ENCODE data around the gene LYSMD3.

Gene LYSMD3

GRCh38 chr5:90479611-90480385 is 49.6 kb downstream of the LYSMD3 start:
- DNase-seq (ENCODE audit: low read depth): no peak
- H3K4me3 ChIP-seq (ENCODE audit: low read depth, low read length): no peak overlapping the region
- TF ChIP-seq MYC (IDR thresholded peaks at IDR 0.05; ENCODE audit: low read depth, low read length): no peak
- TF ChIP-seq MAX (IDR thresholded peaks at IDR 0.05; ENCODE audit: low read depth, low read length): no peak
- no peak for TF ChIP-seq CTCF (IDR thresholded peaks at IDR 0.05; ENCODE audit: low read depth, low read length)
- no peak for TF ChIP-seq POLR2A (IDR thresholded peaks at IDR 0.05; ENCODE audit: extremely low read depth, insufficient read length)

GRCh38 chr5:90477621-90478215 is 51.7 kb downstream of the LYSMD3 start:
- DNase-seq (ENCODE audit: low read depth): no peak
- TF ChIP-seq MYC (IDR thresholded peaks at IDR 0.05; ENCODE audit: low read depth, low read length) (no peak), MAX (IDR thresholded peaks at IDR 0.05; ENCODE audit: low read depth, low read length) (no peak), CTCF (IDR thresholded peaks at IDR 0.05; ENCODE audit: low read depth, low read length) (no peak), POLR2A (IDR thresholded peaks at IDR 0.05; ENCODE audit: extremely low read depth, insufficient read length) (no peak)
- no peak overlapping the region for H3K4me3 ChIP-seq (ENCODE audit: low read depth, low read length)

GRCh38 chr5:90477073-90477472 is 52.3 kb downstream of the LYSMD3 start:
- TF ChIP-seq POLR2A (IDR thresholded peaks at IDR 0.05; ENCODE audit: extremely low read depth, insufficient read length) (no peak), MYC (IDR thresholded peaks at IDR 0.05; ENCODE audit: low read depth, low read length) (no peak), MAX (IDR thresholded peaks at IDR 0.05; ENCODE audit: low read depth, low read length) (no peak), CTCF (IDR thresholded peaks at IDR 0.05; ENCODE audit: low read depth, low read length) (no peak)
- H3K4me3 ChIP-seq (ENCODE audit: low read depth, low read length): no peak overlapping the region
- no peak for DNase-seq (ENCODE audit: low read depth)

- no peak for DNase-seq (ENCODE audit: low read depth)
- H3K4me3 ChIP-seq (ENCODE audit: low read depth, low read length): no peak overlapping the region
- TF ChIP-seq MAX (IDR thresholded peaks at IDR 0.05; ENCODE audit: low read depth, low read length) (no peak), MYC (IDR thresholded peaks at IDR 0.05; ENCODE audit: low read depth, low read length) (no peak), CTCF (IDR thresholded peaks at IDR 0.05; ENCODE audit: low read depth, low read length) (no peak), POLR2A (IDR thresholded peaks at IDR 0.05; ENCODE audit: extremely low read depth, insufficient read length) (no peak)
Observed at GRCh38 chr5:90476391-90476790, 53.0 kb downstream of the LYSMD3 start.

DNA sequence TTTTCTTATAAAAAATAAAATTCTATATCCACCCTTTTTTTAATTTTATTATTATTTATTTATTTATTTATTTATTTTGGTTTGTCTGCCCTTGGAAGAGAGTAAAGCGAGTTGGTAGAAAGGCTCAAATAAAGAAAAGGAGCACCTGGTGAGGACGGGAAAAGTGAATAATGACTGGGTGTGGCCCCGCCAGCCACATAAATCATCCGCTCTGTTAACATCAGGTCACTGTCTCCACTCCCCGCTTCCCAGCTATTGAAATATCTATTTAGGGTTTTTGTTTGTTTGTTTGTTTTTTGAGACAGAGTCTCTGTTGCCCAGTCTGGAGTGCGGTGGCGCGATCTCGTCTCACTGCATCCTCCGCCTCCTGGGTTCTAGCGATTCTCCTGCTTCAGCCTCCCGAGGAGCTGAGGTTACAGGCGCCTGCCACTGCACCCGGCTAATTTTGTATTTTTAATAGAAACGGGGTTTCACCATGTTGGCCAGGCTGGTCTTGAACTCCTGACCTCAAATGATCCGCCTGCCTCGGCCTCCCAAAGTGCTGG is 53.9 kb downstream of the LYSMD3 start:
- no peak for TF ChIP-seq MAX (IDR thresholded peaks at IDR 0.05; ENCODE audit: low read depth, low read length)
- no peak for TF ChIP-seq MYC (IDR thresholded peaks at IDR 0.05; ENCODE audit: low read depth, low read length)
- no peak for TF ChIP-seq CTCF (IDR thresholded peaks at IDR 0.05; ENCODE audit: low read depth, low read length)
- no peak for TF ChIP-seq POLR2A (IDR thresholded peaks at IDR 0.05; ENCODE audit: extremely low read depth, insufficient read length)
- peak overlapping the region; percentile 81 for H3K4me3 ChIP-seq (ENCODE audit: low read depth, low read length)
- DNase-seq (ENCODE audit: low read depth): no peak
